Mucosa of gallbladder (tissue), 1 donor: ENCODE results near the gene GJB2. TPM values are rescaled to one million over a fixed set of nuclear protein-coding genes. Genes with fewer than 3 reads are reported as not detected.
"Not testable (repeated sequence)": the region's sequence is repeated elsewhere in the genome, so short reads cannot be mapped to it uniquely, and the experiment has no call there.

Experiments used
- DNase-seq: peaks from one replicate; pipeline ENCODE4 v3.0.0-alpha.2; 2020; ENCODE audit warnings: low spot score
- total RNA-seq: library from RNA; stranded (reverse); gene quantifications from one replicate; pipeline ENCODE4 v1.2.1, GENCODE V29; 2021
- donor health status: DM: no; HTN: no; CAD: no.

GJB2 gene
- total RNA-seq, 1 donor from 2014 or later, result 31.0 TPM

- DNase-seq, result no peak
These were observed 27.1 kb downstream of the GJB2 start for GRCh38 chr13:20165417-20166257.

- DNase-seq, result no peak
These were observed 30.8 kb downstream of the GJB2 start for GRCh38 chr13:20161951-20162300.

GRCh38 chr13:20161275-20161950 lies 31.3 kb downstream of the GJB2 start:
- DNase-seq, result no peak

GRCh38 chr13:20160306-20161274 lies 32.1 kb downstream of the GJB2 start, which contains the start of gene GJA3:
TSS of gene GJA3 (minus strand) at chr13:20161052. CDS start at chr13:20143288, 17,764 bp downstream.
- DNase-seq, result no peak

- DNase-seq, result no peak
These were observed 33.0 kb downstream of the GJB2 start for GRCh38 chr13:20159646-20160305.

GRCh38 chr13:20157151-20157796 lies 35.5 kb downstream of the GJB2 start:
- no peak for DNase-seq

GRCh38 chr13:20156702-20157101 lies 36.0 kb downstream of the GJB2 start:
- no peak for DNase-seq

- DNase-seq, result not testable (repeated sequence)
These were observed 39.4 kb downstream of the GJB2 start for GRCh38 chr13:20153290-20153689.

GRCh38 chr13:20151612-20152011 lies 41.1 kb downstream of the GJB2 start:
- DNase-seq, result no peak

GRCh38 chr13:20151016-20151415 lies 41.7 kb downstream of the GJB2 start:
- DNase-seq, result no peak

- DNase-seq, result no peak
These were observed 42.2 kb downstream of the GJB2 start for GRCh38 chr13:20150561-20150960.

- DNase-seq, result no peak
These were observed 43.0 kb downstream of the GJB2 start for GRCh38 chr13:20149762-20150161.

GRCh38 chr13:20148501-20149183 lies 44.1 kb downstream of the GJB2 start:
- DNase-seq, result no peak

GRCh38 chr13:20146381-20146780 lies 46.4 kb downstream of the GJB2 start:
- no peak for DNase-seq

- no peak for DNase-seq
These were observed 47.2 kb downstream of the GJB2 start for GRCh38 chr13:20145521-20145920.

GRCh38 chr13:20144141-20144850 lies 48.4 kb downstream of the GJB2 start:
- no peak for DNase-seq

- DNase-seq, result no peak
These were observed 49.7 kb downstream of the GJB2 start for GRCh38 chr13:20142927-20143480.

GRCh38 chr13:20142023-20142926 lies 50.5 kb downstream of the GJB2 start:
- DNase-seq, result no peak
